Choroid plexus epithelial cell (primary cell): ENCODE measurements around the gene CHCHD10.

Source experiments
- DNase-seq: peaks from one replicate; pipeline ENCODE4 v3.0.0-alpha.2; 2010; ENCODE audit warnings: low read depth
- H3K4me3 ChIP-seq: 2 replicates; pipeline ENCODE4 v1.5.1; 2011; ENCODE audit warnings: low read depth, mild to moderate bottlenecking, control low read depth, low read length, moderate library complexity
- TF ChIP-seq, protein P1 (sequence below): conservative IDR thresholded peaks from 2 replicates; pipeline ENCODE4 v1.5.1; 2011; ENCODE audit warnings: low read depth, mild to moderate bottlenecking, control low read depth, inconsistent platforms, low read length, moderate library complexity

CHCHD10 gene

GRCh38 chr22:23754220-23754919, 13.4 kb downstream of the CHCHD10 start, which contains the start of gene VPREB3:
TSS of gene VPREB3 (minus strand) at chr22:23754425. CDS start at chr22:23754363, 62 bp downstream.
- no peak within 1 kb of the TSS for H3K4me3 ChIP-seq
- TF ChIP-seq, protein P1, sequence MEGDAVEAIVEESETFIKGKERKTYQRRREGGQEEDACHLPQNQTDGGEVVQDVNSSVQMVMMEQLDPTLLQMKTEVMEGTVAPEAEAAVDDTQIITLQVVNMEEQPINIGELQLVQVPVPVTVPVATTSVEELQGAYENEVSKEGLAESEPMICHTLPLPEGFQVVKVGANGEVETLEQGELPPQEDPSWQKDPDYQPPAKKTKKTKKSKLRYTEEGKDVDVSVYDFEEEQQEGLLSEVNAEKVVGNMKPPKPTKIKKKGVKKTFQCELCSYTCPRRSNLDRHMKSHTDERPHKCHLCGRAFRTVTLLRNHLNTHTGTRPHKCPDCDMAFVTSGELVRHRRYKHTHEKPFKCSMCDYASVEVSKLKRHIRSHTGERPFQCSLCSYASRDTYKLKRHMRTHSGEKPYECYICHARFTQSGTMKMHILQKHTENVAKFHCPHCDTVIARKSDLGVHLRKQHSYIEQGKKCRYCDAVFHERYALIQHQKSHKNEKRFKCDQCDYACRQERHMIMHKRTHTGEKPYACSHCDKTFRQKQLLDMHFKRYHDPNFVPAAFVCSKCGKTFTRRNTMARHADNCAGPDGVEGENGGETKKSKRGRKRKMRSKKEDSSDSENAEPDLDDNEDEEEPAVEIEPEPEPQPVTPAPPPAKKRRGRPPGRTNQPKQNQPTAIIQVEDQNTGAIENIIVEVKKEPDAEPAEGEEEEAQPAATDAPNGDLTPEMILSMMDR = no peak
- DNase-seq = no peak

- TF ChIP-seq, protein P1 = no peak
- no peak for DNase-seq
Measured at GRCh38 chr22:23753385-23753784, 14.4 kb downstream of the CHCHD10 start.

DNA sequence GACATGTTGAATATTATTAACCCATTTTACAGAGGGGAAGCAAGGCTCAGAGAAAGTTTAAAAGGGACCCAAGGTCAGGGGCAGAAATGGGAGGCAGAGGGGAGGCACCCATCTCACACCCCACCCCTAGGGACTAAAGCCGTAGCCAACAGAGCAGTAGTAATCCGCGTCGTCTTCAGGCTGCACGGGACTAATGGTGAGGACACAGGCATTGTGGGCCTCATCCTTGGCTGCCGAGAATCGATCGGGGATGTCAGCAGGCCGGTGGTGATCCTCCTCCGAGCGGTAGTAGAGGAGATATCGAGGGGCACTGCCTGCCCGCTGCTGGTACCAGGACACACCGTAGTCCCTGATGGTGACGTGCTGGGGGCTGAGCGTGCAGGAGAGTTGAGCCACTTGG, 15.0 kb downstream of the CHCHD10 start:
- no peak for DNase-seq
- H3K4me3 ChIP-seq = no peak overlapping the region
- TF ChIP-seq, protein P1 = no peak

More at GRCh38 chr22:23753385-23753784, 14.4 kb downstream of the CHCHD10 start:
- H3K4me3 ChIP-seq = no peak overlapping the region

DNA sequence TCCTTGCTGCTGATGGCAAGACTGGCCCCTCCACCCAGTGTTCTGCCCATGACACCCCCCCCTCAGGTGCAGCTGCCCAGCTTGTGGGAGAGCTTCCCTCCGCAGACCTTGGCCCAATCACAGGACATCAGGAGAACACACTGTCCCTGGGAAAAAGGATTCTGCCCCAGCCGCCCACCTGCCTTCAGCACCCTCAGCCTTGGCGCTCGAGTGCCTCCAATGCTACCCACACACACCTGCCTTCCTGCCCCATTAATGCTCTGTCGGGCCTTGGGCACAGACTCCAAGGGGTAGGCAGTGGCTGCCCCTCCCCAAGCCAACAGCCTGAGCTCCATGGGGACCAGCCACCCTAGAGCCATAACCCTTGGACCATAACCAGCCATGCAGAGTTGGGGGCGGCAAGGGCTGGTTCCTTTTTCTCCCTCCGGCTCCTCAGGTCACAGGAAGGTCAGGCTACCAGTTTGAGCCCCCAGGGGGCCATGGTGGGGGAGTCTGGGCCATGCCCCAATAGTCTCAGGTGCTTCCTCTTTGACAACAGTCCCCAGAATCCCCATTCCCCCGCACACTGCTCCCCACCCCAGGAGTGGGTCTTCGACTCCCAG, 15.6 kb downstream of the CHCHD10 start:
- H3K4me3 ChIP-seq = no peak overlapping the region
- TF ChIP-seq, protein P1 = no peak
- no peak for DNase-seq

- peak overlapping the region; percentile 80 for H3K4me3 ChIP-seq
- TF ChIP-seq, protein P1 = no peak
- DNase-seq = no peak
Measured at GRCh38 chr22:23751441-23751996, 16.3 kb downstream of the CHCHD10 start.

DNA sequence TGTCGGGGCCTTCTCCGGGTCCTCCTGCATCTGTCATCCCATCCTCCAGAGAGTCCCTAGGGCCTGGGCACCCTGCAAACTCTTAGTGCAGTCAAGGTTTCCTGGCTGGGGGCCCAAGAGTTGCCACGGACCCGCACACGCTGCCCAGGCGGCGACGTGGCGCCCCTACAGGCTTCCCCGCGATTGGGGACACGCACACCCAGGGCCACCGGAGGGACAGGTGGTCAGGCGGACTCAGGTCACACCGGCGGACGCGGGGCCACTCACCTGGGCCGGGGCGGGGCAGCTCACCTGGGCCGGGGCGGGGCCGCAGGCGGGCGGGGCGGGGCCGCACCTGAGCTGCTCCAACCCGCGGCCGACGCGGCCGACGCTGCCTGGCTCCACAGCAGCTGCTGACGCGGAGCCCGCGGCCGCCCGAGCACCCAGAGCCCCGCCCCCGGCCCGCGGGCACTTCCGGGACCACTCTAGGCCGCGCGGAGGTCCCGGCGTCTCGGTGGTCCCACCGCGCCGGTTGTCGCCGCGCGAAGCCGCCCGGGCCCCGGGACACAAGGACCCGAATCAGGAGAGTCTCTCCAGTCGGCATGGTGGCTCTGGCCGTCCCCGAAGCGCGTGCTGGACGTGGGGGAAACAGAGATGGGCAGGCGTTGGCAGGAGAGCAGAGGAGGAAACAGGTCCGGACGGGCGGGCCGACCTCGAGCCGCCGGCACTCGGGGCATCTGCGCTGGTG, 16.9 kb downstream of the CHCHD10 start, which contains the start of gene ZNF70:
Gene ZNF70, minus strand, starts transcription at position 399 of the 727 bp plus-strand sequence. CDS start 5,972 bp downstream, outside the sequence.
- DNase-seq = peak; percentile 79
- TF ChIP-seq, protein P1 = peak; percentile 30
- H3K4me3 ChIP-seq = peak within 1 kb of the TSS; percentile 80
